Parathyroid adenoma (tissue), 2 donors: ENCODE data around the gene RPN2.

ENCODE experiments used
- H2AFZ ChIP-seq: fragments of 300-600 bp; sonication (generic); one replicate; pipeline ENCODE4 v1.7.0; 2017; ENCODE audit warnings: antibody characterized with exemption, mild to moderate bottlenecking
- H3K27ac ChIP-seq: fragments of 300-600 bp; sonication (generic); one replicate; pipeline ENCODE4 v1.7.0; 2017
- H3K27me3 ChIP-seq: fragments of 300-600 bp; sonication (generic); one replicate; pipeline ENCODE4 v1.7.0; 2017; ENCODE audit warnings: low read length; ENCODE audit not compliant: control insufficient read depth, insufficient read depth
- H3K36me3 ChIP-seq: fragments of 300-600 bp; sonication (generic); one replicate; pipeline ENCODE4 v1.7.0; 2017; ENCODE audit warnings: low read length; ENCODE audit not compliant: control insufficient read depth, insufficient read depth
- H3K4me1 ChIP-seq: fragments of 300-600 bp; sonication (generic); one replicate; pipeline ENCODE4 v1.7.0; 2017; ENCODE audit warnings: control low read depth
- H3K4me2 ChIP-seq: fragments of 300-600 bp; sonication (generic); one replicate; pipeline ENCODE4 v1.7.0; 2017; ENCODE audit warnings: low read length
- H3K4me3 ChIP-seq: fragments of 300-600 bp; sonication (generic); one replicate; pipeline ENCODE4 v1.7.0; 2017; ENCODE audit warnings: low read depth, low read length
- H3K79me2 ChIP-seq: fragments of 300-600 bp; sonication (generic); one replicate; pipeline ENCODE4 v1.7.0; 2017; ENCODE audit warnings: control low read depth
- H3K9ac ChIP-seq: fragments of 300-600 bp; sonication (generic); one replicate; pipeline ENCODE4 v1.7.0; 2017; ENCODE audit warnings: mild to moderate bottlenecking
- H3K9me3 ChIP-seq: fragments of 300-600 bp; sonication (generic); one replicate; pipeline ENCODE4 v1.7.0; 2017; ENCODE audit warnings: low read length; ENCODE audit not compliant: control insufficient read depth
- TF ChIP-seq, protein P1 (sequence below): fragments of 300-600 bp; sonication (generic); IDR thresholded peaks from one replicate; pipeline ENCODE4 v1.7.0; 2017; ENCODE audit warnings: antibody characterized with exemption, mild to moderate bottlenecking
- donor health status: primary hyperparathyroidism.

Gene RPN2

DNA sequence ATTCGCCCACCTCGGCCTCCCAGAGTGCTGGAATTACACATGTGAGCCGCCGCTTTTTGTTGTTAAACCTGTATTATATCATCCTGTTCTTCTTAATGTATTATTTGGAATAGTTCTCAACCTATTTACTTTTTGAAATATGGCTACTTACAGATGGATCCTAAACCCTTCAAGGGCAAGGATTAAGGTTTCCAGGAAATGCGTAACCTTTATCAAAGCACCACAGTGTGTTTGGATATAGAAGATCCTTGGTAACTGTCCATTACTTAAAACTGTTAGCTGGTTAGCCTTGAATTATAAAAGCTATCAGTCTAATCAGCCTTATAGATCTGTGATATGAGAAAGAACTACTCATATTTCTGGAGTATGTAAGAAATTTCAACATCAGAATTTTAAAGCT lies 12.3 kb upstream of the RPN2 start:
- H3K36me3 ChIP-seq = no peaks in the 10 kb centered on the region
- H3K4me3 ChIP-seq = no peak overlapping the region
- H3K79me2 ChIP-seq = no peaks in the 10 kb centered on the region
- no peak overlapping the region for H2AFZ ChIP-seq
- no peaks in the 10 kb centered on the region for H3K9me3 ChIP-seq
- TF ChIP-seq, protein P1, sequence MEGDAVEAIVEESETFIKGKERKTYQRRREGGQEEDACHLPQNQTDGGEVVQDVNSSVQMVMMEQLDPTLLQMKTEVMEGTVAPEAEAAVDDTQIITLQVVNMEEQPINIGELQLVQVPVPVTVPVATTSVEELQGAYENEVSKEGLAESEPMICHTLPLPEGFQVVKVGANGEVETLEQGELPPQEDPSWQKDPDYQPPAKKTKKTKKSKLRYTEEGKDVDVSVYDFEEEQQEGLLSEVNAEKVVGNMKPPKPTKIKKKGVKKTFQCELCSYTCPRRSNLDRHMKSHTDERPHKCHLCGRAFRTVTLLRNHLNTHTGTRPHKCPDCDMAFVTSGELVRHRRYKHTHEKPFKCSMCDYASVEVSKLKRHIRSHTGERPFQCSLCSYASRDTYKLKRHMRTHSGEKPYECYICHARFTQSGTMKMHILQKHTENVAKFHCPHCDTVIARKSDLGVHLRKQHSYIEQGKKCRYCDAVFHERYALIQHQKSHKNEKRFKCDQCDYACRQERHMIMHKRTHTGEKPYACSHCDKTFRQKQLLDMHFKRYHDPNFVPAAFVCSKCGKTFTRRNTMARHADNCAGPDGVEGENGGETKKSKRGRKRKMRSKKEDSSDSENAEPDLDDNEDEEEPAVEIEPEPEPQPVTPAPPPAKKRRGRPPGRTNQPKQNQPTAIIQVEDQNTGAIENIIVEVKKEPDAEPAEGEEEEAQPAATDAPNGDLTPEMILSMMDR = no peak
- H3K9ac ChIP-seq = no peak overlapping the region
- H3K4me2 ChIP-seq = no peak overlapping the region
- no peaks in the 10 kb centered on the region for H3K4me1 ChIP-seq
- H3K27me3 ChIP-seq = no peaks in the 10 kb centered on the region
- H3K27ac ChIP-seq = no peak overlapping the region

DNA sequence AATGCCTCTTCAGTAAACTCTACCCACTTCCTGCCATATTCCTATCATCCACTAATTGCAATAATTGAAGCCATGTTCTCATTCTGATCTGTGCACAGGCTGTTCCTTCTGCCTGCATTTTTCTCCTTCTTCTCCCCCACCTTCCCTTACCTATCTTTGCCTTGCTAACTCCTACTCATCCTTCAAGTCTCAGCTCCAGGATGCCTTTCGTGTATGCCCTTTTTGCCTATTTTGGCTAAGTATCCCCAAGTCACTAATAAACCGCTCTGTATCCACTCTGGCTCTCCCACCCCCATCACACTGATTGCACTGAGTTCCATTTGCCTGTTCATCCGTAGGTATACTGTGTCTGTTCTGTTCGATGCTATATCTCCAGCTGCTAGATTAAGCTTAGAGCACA lies 6.3 kb upstream of the RPN2 start:
- TF ChIP-seq, protein P1 = no peak
- Histone ChIP-seq H3K27me3 (no peaks in the 10 kb centered on the region), H3K9me3 (no peaks in the 10 kb centered on the region), H3K4me3 (no peak overlapping the region), H2AFZ (no peak overlapping the region), H3K4me1 (no peaks in the 10 kb centered on the region), H3K36me3 (no peaks in the 10 kb centered on the region), H3K79me2 (no peaks in the 10 kb centered on the region), H3K27ac (no peak overlapping the region), H3K4me2 (no peak overlapping the region), H3K9ac (no peak overlapping the region)

DNA sequence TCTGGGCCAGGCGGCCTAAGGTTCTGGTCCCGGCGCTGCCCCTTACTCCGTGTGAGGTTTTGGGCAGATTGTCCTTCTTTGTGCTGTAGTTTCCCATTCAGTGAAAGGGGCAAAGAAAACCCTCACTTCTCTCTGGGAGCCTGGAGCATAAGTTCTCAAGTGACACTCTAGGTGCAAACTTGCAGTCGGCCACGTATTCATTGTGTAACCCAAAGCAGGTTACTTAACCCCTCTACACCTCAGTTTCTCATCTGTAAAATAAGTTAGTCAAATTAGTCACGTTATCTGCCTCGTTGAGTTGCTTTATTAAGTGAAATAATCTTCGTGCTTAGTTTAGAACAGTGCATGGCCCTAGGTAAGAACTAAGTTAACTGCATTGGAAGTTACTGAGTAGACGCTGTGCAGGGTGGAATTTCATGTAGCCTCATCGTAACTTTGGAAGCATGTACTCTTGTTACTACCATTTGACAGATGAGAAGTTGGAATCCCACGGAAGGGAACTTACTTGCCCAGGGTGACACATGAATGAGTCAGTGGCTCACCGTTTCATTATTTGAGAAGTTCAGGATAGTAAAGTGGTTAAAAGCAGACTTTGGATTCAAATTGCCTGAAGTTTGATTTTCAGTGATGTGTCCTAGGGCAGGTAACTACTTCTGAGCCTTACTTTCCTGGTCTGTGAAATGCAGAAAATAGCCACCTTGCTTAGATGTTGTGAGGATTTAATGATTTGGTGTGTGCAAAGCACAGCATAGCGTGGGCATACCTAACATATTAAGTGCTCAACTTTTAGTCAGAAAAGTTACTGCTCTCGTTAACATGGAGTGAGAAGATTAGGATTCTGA lies 774 bp downstream of the RPN2 start:
- TF ChIP-seq, protein P1 = no peak
- Histone ChIP-seq H3K9ac (peak overlapping the region; percentile 59), H3K27me3 (no peaks in the 10 kb centered on the region), H3K4me1 (peaks cover 8% of the 10 kb centered on the region), H3K79me2 (peaks cover 23% of the 10 kb centered on the region), H3K4me3 (peak overlapping the region; percentile 92), H2AFZ (peak overlapping the region; percentile 74), H3K27ac (peak overlapping the region; percentile 90), H3K36me3 (no peaks in the 10 kb centered on the region), H3K9me3 (no peaks in the 10 kb centered on the region), H3K4me2 (peak overlapping the region; percentile 85)

DNA sequence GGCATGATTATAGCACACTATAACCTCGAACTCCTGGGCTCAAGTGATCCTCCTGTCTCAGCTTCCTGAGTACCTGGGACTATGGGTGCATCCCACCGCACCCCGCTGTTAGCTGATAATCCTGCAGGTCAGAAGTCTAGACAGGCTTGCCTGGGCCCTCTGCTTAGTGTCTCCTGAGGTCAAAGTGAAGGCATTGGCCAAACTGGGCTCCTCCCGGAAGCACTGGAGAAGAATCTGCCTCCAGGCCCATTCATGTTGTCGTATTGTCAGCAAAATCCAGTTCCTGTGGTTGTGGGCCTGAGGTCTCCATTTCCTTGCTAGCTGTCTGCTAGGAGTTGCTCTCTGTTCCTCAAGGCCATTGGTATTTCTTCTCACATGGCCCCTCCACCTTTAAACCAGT lies 6.6 kb downstream of the RPN2 start:
- Histone ChIP-seq H2AFZ (no peak overlapping the region), H3K27me3 (no peaks in the 10 kb centered on the region), H3K27ac (no peak overlapping the region), H3K4me2 (no peak overlapping the region), H3K36me3 (no peaks in the 10 kb centered on the region), H3K9ac (no peak overlapping the region), H3K79me2 (peaks cover 22% of the 10 kb centered on the region), H3K4me3 (no peak overlapping the region), H3K9me3 (no peaks in the 10 kb centered on the region), H3K4me1 (no peaks in the 10 kb centered on the region)
- TF ChIP-seq, protein P1 = no peak

DNA sequence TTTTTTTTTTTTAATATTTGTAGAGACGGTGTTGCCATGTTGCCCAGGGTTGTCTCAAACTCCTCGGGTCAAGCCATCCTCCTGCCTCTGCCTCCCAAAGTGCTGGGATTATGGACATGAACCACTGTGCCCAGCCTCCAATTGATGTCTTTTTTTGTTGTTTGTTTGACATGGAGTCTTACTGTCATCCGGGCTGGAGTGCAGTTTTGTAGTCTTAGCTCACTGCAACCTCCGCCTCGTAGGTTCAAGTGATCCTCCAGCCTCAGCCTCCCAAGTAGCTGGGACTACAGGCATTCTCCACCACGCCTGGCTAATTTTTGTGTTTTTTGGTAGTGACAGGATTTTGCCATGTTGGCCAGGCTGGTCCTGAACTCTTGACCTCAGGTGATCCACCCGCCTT lies 9.7 kb downstream of the RPN2 start:
- TF ChIP-seq, protein P1 = no peak
- Histone ChIP-seq H2AFZ (no peak overlapping the region), H3K9me3 (no peaks in the 10 kb centered on the region), H3K27me3 (no peaks in the 10 kb centered on the region), H3K27ac (no peak overlapping the region), H3K9ac (no peak overlapping the region), H3K79me2 (peaks cover 31% of the 10 kb centered on the region), H3K4me2 (no peak overlapping the region), H3K4me1 (peaks cover 6% of the 10 kb centered on the region), H3K4me3 (no peak overlapping the region), H3K36me3 (no peaks in the 10 kb centered on the region)
